Gastrocnemius medialis (tissue), 4 donors: ENCODE measurements around the gene ZDHHC22.

Source experiments
- POLR2A ChIP-seq, 2 donors: fragments of 450-650 bp; IDR thresholded peaks; one replicate each; pipeline ENCODE4 v1.6.1; 2017; ENCODE audit warnings: antibody characterized with exemption in 2 of 2, mild to moderate bottlenecking in 2 of 2, moderate library complexity in 2 of 2
- TF ChIP-seq, protein P1 (sequence below), 5 experiments: fragments of 450-650 bp in 3 of 5; fragments of 200-600 bp in 2 of 5; sonication (generic) in 2 of 5; IDR thresholded peaks in 4 of 5; conservative IDR thresholded peaks in 1 of 5; 1 replicate in 4 of 5; 2 replicates in 1 of 5; pipeline ENCODE4 v1.5.1; 2016 to 2019; ENCODE audit warnings: antibody characterized with exemption in 5 of 5, mild to moderate bottlenecking in 3 of 5, moderate library complexity in 3 of 5

DNA sequence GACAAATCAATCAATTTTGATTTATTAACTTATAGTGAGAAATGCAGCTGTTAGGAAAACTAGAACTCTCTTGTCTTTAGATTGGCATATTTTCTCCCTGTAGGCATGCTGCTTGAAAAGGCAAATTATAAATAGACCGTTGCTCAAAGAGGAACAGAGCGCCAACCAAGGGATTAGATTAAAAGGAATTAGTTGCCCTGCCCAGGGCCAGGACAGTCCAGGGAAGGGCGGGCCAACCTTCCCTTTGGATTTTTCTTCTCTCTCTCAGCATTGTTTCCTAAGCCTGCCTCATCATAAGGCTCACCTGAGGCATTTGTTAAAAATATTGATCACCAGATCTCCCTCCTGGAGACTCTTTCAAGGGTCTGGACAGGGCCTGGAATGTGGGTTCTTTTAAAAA lies 34.9 kb downstream of the ZDHHC22 start:
- TF ChIP-seq, protein P1, sequence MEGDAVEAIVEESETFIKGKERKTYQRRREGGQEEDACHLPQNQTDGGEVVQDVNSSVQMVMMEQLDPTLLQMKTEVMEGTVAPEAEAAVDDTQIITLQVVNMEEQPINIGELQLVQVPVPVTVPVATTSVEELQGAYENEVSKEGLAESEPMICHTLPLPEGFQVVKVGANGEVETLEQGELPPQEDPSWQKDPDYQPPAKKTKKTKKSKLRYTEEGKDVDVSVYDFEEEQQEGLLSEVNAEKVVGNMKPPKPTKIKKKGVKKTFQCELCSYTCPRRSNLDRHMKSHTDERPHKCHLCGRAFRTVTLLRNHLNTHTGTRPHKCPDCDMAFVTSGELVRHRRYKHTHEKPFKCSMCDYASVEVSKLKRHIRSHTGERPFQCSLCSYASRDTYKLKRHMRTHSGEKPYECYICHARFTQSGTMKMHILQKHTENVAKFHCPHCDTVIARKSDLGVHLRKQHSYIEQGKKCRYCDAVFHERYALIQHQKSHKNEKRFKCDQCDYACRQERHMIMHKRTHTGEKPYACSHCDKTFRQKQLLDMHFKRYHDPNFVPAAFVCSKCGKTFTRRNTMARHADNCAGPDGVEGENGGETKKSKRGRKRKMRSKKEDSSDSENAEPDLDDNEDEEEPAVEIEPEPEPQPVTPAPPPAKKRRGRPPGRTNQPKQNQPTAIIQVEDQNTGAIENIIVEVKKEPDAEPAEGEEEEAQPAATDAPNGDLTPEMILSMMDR (IDR thresholded peaks at IDR 0.05 in 4 of 5, conservative IDR thresholded peaks at IDR 0.05 in 1 of 5), result no peak
- no peak for TF ChIP-seq POLR2A (IDR thresholded peaks at IDR 0.05)
